ENCODE results near the gene AKNAD1.

The AKNAD1 gene

GRCh38 chr1:108862698-108863477 lies 6.0 kb upstream of the AKNAD1 start:
- no peak for DNase-seq

- no peak for DNase-seq
Observed at GRCh38 chr1:108862017-108862610, 5.2 kb upstream of the AKNAD1 start.

GRCh38 chr1:108861566-108861965 lies 4.7 kb upstream of the AKNAD1 start:
- no peak for DNase-seq

GRCh38 chr1:108860190-108860907 lies 3.5 kb upstream of the AKNAD1 start:
- no peak for DNase-seq

GRCh38 chr1:108858230-108858950 lies 1.5 kb upstream of the AKNAD1 start:
- peak in 1 of 2 experiments; percentile 12 for DNase-seq

GRCh38 chr1:108854221-108855019 lies 2.5 kb downstream of the AKNAD1 start:
- no peak for DNase-seq

- no peak for DNase-seq
Observed at GRCh38 chr1:108852221-108852975, 4.5 kb downstream of the AKNAD1 start.

GRCh38 chr1:108851567-108851966 lies 5.3 kb downstream of the AKNAD1 start:
- DNase-seq, result no peak

- DNase-seq, result no peak
Observed at GRCh38 chr1:108850929-108851328, 6.0 kb downstream of the AKNAD1 start.

GRCh38 chr1:108848806-108849205 lies 8.1 kb downstream of the AKNAD1 start:
- DNase-seq, result no peak

- no peak for DNase-seq
Observed at GRCh38 chr1:108847494-108847893, 9.4 kb downstream of the AKNAD1 start.

GRCh38 chr1:108845991-108846390 lies 10.9 kb downstream of the AKNAD1 start:
- no peak for DNase-seq

- no peak for DNase-seq
Observed at GRCh38 chr1:108845446-108845845, 11.4 kb downstream of the AKNAD1 start.

GRCh38 chr1:108843390-108844137 lies 13.3 kb downstream of the AKNAD1 start:
- no peak for DNase-seq

- no peak for DNase-seq
Observed at GRCh38 chr1:108842525-108843181, 14.2 kb downstream of the AKNAD1 start.

GRCh38 chr1:108841703-108842102 lies 15.2 kb downstream of the AKNAD1 start:
- no peak for DNase-seq

- DNase-seq, result no peak
Observed at GRCh38 chr1:108832929-108833328, 24.0 kb downstream of the AKNAD1 start.

- DNase-seq, result no peak
Observed at GRCh38 chr1:108831225-108831624, 25.7 kb downstream of the AKNAD1 start.

GRCh38 chr1:108830119-108831008 lies 26.5 kb downstream of the AKNAD1 start:
- no peak for DNase-seq

All from NCI-H526 (cell line).